Transverse colon (tissue), 4 donors: Measurements from ENCODE around the gene CPNE6.

Experiments
- CTCF ChIP-seq, 5 experiments: fragments of 200-600 bp in 3 of 5; fragments of 450-650 bp in 2 of 5; sonication (generic) in 3 of 5; IDR thresholded peaks; 1 replicate in 2 of 5; 2 replicates in 3 of 5; pipeline ENCODE4 v1.5.1; 2016 to 2017; ENCODE audit warnings: antibody characterized with exemption in 5 of 5, inconsistent platforms in 3 of 5, mild to moderate bottlenecking in 2 of 5, moderate library complexity in 1 of 5
- EP300 ChIP-seq: sonication (generic); formaldehyde crosslinking; IDR thresholded peaks from one replicate; pipeline ENCODE4 v1.6.1; 2017; ENCODE audit warnings: antibody characterized with exemption, low read depth
- POLR2A ChIP-seq: fragments of 450-650 bp; IDR thresholded peaks from one replicate; pipeline ENCODE4 v1.6.1; 2016; ENCODE audit warnings: antibody characterized with exemption, mild to moderate bottlenecking, moderate library complexity
- POLR2AphosphoS5 ChIP-seq, 3 donors: sonication (generic); formaldehyde crosslinking; IDR thresholded peaks; one replicate each; pipeline ENCODE4 v1.6.1; 2016; ENCODE audit warnings: antibody characterized with exemption in 3 of 3

- TF ChIP-seq POLR2A (no peak), POLR2AphosphoS5 (IDR thresholded peaks at IDR 0.05) (no peak), CTCF (IDR thresholded peaks at IDR 0.05) (no peak), EP300 (no peak)
Measured at GRCh38 chr14:24117179-24117578, 45.8 kb downstream of the CPNE6 start.
